Epithelial cell of esophagus (primary cell): ENCODE measurements around the gene RPTOR.

Experiments
- DNase-seq: peaks from one replicate; pipeline ENCODE4 v3.0.0; 2010; ENCODE audit warnings: low read depth
- H3K4me3 ChIP-seq: 2 replicates; pipeline ENCODE4 v1.5.1; 2011; ENCODE audit warnings: mild to moderate bottlenecking, low read length, control low read depth
- TF ChIP-seq, protein P1 (sequence below): IDR thresholded peaks from 2 replicates; pipeline ENCODE4 v1.5.1; 2011; ENCODE audit warnings: low read depth, mild to moderate bottlenecking, low read length, control low read depth, inconsistent platforms; ENCODE audit not compliant: insufficient read depth; ENCODE audit errors: missing control alignments

The RPTOR gene

GRCh38 chr17:80803451-80804428, 259.1 kb downstream of the RPTOR start:
- no peak for DNase-seq
- TF ChIP-seq, protein P1, sequence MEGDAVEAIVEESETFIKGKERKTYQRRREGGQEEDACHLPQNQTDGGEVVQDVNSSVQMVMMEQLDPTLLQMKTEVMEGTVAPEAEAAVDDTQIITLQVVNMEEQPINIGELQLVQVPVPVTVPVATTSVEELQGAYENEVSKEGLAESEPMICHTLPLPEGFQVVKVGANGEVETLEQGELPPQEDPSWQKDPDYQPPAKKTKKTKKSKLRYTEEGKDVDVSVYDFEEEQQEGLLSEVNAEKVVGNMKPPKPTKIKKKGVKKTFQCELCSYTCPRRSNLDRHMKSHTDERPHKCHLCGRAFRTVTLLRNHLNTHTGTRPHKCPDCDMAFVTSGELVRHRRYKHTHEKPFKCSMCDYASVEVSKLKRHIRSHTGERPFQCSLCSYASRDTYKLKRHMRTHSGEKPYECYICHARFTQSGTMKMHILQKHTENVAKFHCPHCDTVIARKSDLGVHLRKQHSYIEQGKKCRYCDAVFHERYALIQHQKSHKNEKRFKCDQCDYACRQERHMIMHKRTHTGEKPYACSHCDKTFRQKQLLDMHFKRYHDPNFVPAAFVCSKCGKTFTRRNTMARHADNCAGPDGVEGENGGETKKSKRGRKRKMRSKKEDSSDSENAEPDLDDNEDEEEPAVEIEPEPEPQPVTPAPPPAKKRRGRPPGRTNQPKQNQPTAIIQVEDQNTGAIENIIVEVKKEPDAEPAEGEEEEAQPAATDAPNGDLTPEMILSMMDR, result no peak
- H3K4me3 ChIP-seq, result no peak overlapping the region

- DNase-seq, result no peak
- H3K4me3 ChIP-seq, result no peak overlapping the region
- TF ChIP-seq, protein P1, result no peak
These were observed 259.8 kb downstream of the RPTOR start for GRCh38 chr17:80804466-80804865.

DNA sequence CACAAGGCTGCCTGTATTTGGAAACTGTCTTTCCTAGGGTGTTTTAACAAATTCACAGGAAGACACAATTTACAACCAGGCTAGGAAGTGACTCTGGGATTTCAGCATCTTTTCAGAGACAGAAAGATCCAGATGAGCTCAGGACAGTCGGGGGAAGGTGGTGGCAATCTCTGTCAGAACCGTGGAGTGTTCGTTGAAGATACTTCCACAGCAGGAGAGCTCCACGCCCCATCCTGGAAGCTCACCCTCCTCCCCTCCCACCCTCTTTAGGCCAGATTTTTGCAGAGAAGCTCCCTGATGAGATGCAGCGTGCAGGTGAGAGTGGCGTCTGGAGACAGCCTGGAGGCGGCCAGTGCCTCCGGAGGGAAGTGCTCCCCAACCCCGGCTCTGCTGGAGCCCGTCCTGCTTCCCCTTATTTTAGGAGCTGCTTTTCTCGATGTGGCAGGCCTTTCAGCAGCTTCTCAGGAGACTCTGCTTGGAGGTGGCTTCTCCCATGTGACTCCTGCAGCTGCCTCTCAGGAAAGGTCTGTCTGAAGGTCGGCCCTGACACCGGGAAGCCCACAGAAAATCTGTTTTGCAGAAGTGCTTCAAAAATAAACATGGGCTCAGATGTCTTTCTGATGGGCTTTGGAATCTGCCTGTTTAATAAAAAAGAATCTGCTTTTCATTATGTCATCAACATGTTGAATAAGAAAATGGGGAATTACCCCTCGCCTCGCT, 260.6 kb downstream of the RPTOR start:
- TF ChIP-seq, protein P1, result no peak
- H3K4me3 ChIP-seq, result no peak overlapping the region
- no peak for DNase-seq

DNA sequence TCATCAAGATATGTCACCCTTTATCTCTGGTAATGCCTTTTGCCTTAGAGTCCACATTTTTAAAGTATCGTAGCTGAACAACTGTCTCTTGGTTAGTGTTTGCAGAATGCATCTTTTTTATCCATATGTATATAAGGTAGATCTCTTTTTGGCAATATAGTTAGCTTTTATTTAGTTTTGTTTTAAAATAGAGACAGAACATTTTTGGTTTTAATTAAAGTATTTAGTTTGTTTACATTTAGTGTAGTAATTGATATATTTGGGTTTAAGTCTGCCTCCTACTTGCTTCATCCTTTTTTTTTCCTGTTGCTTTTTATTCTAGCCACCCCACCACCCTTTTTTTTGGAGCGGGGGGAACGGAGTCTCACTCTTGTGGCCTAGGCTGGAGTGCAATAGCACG, 262.4 kb downstream of the RPTOR start:
- DNase-seq, result no peak
- H3K4me3 ChIP-seq, result no peak overlapping the region
- TF ChIP-seq, protein P1, result no peak

DNA sequence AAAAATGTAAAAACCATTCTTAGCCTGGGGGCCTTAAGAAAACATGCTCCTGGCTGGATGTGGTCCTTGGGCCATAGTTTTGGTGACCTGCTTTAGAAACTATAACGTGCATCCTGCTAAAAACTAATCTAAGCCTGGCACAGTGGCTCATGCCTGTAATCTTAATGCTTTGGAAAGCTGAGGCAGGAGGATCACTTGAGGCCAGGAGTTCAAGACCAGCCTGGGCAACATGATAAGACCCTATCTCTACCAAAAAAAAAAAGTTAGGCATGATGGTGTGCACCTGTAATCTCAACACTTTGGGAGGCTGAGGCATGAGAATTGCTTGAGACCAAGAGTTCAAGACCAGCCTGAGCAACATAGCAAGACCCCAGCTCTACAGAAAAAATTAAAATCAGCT, 263.2 kb downstream of the RPTOR start:
- no peak for DNase-seq
- H3K4me3 ChIP-seq, result no peak overlapping the region
- TF ChIP-seq, protein P1, result no peak

GRCh38 chr17:80811181-80812105, 266.8 kb downstream of the RPTOR start:
- no peak for DNase-seq
- TF ChIP-seq, protein P1, result no peak
- no peak overlapping the region for H3K4me3 ChIP-seq
